ENCODE data around the gene OST4.

Gene OST4

DNA sequence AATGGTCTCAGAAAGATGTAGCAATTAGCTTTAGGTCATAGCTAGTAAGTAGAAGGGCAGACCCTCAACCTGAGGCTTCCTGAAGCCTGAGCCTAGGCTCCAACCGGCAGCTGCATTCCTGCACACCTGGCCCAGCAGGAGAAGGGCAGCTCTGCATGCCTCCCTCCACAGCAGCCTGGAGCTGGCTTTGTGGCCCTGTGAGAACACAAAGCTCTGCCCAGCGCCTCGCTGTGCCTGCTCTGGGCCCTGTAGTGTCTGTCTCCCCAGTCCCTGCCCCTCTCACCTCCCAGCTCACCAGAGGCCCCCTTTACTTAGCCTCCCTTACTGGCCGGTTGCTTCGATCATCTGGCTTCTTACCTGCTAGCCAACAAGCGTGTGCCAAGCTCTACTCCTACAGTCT lies 32.0 kb downstream of the OST4 start:
- TF ChIP-seq, protein P1, sequence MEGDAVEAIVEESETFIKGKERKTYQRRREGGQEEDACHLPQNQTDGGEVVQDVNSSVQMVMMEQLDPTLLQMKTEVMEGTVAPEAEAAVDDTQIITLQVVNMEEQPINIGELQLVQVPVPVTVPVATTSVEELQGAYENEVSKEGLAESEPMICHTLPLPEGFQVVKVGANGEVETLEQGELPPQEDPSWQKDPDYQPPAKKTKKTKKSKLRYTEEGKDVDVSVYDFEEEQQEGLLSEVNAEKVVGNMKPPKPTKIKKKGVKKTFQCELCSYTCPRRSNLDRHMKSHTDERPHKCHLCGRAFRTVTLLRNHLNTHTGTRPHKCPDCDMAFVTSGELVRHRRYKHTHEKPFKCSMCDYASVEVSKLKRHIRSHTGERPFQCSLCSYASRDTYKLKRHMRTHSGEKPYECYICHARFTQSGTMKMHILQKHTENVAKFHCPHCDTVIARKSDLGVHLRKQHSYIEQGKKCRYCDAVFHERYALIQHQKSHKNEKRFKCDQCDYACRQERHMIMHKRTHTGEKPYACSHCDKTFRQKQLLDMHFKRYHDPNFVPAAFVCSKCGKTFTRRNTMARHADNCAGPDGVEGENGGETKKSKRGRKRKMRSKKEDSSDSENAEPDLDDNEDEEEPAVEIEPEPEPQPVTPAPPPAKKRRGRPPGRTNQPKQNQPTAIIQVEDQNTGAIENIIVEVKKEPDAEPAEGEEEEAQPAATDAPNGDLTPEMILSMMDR (IDR thresholded peaks at IDR 0.05), result no peak

DNA sequence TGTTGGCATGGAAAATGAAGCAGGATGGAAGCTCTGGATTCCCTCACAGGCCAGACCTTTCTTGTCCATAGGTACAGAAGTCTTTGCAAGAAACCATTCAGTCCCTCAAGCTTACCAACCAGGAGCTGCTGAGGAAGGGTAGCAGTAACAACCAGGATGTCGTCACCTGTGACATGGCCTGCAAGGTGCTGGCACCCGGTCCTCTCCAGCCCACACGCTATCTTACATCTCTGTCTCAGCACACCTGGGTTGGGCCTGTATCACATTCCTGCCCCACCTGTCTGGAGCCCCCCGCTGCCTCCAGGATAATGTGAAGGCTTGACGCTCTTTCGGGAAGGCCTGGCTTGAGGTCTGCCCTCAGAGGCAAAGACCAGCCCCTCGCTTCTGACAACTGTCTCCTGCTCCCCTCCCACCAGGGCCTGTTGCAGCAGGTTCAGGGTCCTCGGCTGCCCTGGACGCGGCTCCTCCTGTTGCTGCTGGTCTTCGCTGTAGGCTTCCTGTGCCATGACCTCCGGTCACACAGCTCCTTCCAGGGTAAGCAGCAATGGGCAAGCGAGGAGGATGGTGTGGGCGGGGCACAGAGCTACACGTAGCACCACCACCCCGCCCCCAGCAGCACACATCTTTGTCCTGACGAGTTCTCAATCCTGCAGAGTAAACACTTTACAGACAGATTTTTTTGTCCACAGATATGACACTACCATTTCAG lies 32.7 kb downstream of the OST4 start:
- TF ChIP-seq, protein P1 (IDR thresholded peaks at IDR 0.05), result no peak

DNA sequence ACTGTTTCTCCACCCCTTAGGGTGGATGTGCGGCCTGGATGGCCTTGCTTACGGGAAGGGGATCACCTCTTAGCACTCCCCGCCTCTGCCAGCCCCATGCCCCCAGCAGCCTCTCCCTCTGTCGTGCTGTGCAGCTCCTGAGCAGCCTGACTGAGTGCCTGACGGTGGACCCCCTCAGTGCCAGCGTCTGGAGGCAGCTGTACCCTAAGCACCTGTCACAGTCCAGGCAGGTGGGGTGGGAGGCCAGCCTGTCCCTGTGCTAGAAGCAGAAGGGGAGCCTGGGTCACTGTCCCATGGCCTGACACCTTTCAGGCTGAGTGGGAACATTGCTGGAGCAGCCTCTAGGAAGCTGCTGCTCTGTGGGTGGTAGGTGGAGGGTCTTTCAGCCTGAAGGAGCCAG lies 33.4 kb downstream of the OST4 start:
- TF ChIP-seq, protein P1 (IDR thresholded peaks at IDR 0.05), result no peak

DNA sequence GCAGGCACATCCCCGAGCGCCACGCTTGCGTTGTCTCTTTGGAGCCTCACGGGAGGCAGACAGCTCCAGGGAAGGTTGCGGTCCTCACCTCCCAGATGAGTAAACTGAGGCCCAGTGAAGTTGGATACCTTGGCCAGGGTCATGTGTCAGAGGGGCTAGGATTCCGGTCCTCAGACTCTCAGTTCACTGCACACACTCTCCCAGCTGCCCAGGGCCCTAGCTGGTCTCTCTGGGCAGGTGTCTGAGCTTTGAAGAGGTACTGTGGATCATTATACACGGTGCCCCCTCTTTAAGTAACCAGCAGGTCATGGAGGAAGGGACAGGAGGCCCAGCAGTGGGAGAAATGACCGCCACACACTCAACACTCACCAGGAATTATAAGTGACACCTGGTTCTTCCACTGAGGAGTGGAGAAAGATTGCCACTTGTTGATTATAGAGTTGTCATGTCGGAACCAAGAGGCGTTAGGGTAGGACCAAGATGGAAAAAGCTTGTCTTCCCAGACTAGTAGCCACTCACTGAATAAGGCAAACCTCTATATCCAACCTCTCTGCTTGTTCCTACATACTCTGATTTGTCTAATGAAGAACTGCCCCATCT lies 38.1 kb downstream of the OST4 start:
- TF ChIP-seq, protein P1 (IDR thresholded peaks at IDR 0.05), result no peak

DNA sequence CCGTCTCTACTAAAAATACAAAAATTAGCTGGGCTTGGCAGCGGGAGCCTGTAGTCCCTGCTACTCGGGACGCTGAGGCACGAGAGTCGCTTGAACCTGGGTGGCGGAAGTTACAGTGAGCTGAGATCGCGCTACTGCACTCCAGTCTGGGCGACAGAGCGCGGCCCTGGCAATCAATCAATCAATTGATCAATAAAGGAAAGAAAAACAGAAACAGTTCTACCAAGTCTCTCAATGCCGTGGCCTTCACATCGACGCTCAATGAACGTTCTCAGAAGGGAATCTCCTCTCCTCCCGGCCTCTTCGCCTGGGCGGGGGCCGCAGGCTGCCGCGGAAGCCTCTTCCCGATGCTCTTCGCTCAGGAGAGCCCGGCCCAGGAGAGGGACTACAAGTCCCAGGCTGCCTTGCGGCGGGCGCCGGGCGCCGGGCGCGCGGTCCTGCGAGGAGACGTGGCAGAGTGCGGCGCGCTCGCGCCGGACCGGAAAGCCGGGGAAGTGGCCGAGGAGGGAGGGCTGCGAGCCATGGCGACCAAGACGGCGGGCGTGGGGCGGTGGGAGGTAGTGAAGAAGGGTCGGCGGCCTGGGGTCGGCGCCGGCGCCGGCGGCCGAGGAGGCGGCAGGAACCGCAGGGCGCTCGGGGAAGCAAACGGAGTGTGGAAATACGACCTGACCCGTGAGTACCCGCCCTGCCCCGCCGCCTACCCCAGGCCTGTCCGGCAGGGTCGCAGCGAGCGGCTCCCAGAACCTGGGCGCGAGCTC lies 38.8 kb downstream of the OST4 start, which contains the start of gene TMEM214:
Gene TMEM214, plus strand, starts transcription at position 471 of the 758 bp plus-strand sequence. Its CDS starts 51 bp downstream, at position 522.
- TF ChIP-seq, protein P1 (IDR thresholded peaks at IDR 0.05), result no peak

GRCh38 chr2:27029051-27029450 lies 42.4 kb downstream of the OST4 start:
- TF ChIP-seq, protein P1 (IDR thresholded peaks at IDR 0.05), result no peak

DNA sequence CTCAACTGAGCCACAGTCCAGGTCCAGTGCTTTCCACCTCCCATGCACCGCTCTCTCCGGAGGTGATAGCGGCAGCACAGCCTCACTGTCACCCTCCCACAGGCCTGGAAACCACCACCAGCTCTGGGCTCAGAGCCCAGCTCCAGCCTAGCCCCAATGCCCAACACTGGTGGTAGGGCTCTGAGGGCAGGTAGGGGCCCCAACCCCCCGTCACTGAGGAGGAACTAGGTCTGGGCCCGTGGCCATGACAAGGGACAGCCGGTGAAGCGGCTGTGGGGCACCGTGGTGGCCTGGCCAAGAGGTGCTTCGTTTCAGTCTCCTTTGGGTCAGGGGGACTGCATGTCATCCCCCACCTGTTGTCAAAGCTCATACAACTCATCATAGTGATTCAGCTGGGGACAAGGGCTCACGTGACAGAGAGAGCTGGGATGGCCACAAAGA lies 44.2 kb downstream of the OST4 start:
- TF ChIP-seq, protein P1 (IDR thresholded peaks at IDR 0.05), result no peak
